Measurements from ENCODE around the gene SIX6. TPM values are rescaled to one million over a fixed set of nuclear protein-coding genes. Genes with fewer than 3 reads are reported as not detected.

SIX6 gene
- total RNA-seq, 1 donor from 2014 or later, result not detected

DNA sequence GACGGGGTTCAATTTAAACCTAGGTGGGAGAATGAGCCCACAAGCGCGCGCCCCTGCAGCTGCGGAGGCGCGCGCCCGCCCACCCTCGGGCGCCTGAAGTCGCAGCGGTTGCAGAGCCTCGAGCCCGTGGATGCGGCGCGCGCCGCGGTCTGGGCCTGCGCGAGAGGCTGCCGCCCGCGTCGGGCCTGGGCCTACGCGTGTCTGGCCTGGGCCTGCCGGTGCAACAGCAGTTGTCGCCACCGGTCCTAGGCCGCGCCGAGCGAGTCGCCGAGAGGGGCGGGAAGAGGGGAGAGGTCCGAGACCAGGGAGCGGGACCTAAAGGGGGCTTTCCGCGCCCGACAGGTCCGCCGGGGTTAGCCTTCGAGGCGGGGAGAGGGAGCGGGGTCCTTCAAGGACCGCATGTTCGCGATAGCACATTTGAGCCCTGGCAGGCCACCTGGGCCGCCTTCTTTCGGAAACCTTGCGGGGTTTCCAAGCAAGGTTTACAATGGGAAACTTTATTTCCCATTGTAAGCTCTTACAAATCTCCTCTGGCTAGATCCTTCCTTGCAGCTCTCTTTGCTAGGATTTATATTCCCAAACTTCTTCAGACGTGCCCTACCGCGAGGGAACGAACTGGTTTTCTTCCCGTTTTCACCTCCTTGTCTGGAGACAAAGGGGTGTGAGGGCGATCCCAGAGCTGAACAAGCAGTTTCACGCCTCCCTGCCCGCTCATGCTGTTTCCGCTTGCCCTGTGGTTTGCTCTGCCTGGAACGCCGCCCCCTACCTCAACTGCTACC is 6.8 kb downstream of the SIX6 start:
- DNase-seq, result no peak
- no peaks in the 10 kb centered on the region for H3K36me3 ChIP-seq
- no peak overlapping the region for H3K27ac ChIP-seq
- peaks cover 16% of the 10 kb centered on the region for H3K4me1 ChIP-seq
- H3K27me3 ChIP-seq (ENCODE audit: low read depth), result peaks cover 70% of the 10 kb centered on the region
- intact Hi-C loops (cut with DNase I), result no loop called here
- peak; percentile 25 to 26 for ATAC-seq
- no peak overlapping the region for H3K4me3 ChIP-seq
- TF ChIP-seq, protein P1, sequence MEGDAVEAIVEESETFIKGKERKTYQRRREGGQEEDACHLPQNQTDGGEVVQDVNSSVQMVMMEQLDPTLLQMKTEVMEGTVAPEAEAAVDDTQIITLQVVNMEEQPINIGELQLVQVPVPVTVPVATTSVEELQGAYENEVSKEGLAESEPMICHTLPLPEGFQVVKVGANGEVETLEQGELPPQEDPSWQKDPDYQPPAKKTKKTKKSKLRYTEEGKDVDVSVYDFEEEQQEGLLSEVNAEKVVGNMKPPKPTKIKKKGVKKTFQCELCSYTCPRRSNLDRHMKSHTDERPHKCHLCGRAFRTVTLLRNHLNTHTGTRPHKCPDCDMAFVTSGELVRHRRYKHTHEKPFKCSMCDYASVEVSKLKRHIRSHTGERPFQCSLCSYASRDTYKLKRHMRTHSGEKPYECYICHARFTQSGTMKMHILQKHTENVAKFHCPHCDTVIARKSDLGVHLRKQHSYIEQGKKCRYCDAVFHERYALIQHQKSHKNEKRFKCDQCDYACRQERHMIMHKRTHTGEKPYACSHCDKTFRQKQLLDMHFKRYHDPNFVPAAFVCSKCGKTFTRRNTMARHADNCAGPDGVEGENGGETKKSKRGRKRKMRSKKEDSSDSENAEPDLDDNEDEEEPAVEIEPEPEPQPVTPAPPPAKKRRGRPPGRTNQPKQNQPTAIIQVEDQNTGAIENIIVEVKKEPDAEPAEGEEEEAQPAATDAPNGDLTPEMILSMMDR (IDR thresholded peaks at IDR 0.05), result no peak
- H3K9me3 ChIP-seq, result no peaks in the 10 kb centered on the region

GRCh38 chr14:60532442-60532841 is 23.5 kb downstream of the SIX6 start:
- no peak overlapping the region for H3K4me3 ChIP-seq
- H3K36me3 ChIP-seq, result no peaks in the 10 kb centered on the region
- ATAC-seq, result no peak
- intact Hi-C loops (cut with DNase I), result no loop called here
- no peak for DNase-seq
- H3K27ac ChIP-seq, result no peak overlapping the region
- peaks cover 7% of the 10 kb centered on the region for H3K27me3 ChIP-seq (ENCODE audit: low read depth)
- H3K4me1 ChIP-seq, result no peaks in the 10 kb centered on the region
- TF ChIP-seq, protein P1 (IDR thresholded peaks at IDR 0.05), result no peak
- no peaks in the 10 kb centered on the region for H3K9me3 ChIP-seq

DNA sequence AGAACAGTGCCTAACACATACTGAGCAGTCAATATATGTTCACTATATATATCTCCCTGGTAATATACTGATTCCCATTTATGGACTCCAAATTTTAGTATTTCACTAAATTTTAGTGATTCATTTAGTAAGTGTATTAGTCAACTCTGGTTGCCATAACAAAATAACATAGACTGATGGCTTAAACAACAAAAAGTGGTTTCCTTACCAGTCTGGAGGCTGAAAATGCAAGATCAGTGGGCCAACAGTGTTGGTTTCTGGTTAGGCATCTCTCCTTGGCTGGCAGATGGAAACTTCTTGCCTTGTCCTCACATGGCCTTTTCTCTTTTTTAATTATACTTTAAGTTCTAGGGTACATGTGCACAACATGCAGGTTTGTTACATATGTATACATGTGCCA is 28.7 kb downstream of the SIX6 start:
- Histone ChIP-seq H3K9me3 (peaks cover 7% of the 10 kb centered on the region), H3K4me1 (no peaks in the 10 kb centered on the region), H3K27ac (no peak overlapping the region), H3K27me3 (ENCODE audit: low read depth) (no peaks in the 10 kb centered on the region), H3K4me3 (no peak overlapping the region), H3K36me3 (no peaks in the 10 kb centered on the region)
- DNase-seq, result no peak
- intact Hi-C loops (cut with DNase I), result no loop called here
- TF ChIP-seq, protein P1 (IDR thresholded peaks at IDR 0.05), result no peak
- no peak for ATAC-seq

DNA sequence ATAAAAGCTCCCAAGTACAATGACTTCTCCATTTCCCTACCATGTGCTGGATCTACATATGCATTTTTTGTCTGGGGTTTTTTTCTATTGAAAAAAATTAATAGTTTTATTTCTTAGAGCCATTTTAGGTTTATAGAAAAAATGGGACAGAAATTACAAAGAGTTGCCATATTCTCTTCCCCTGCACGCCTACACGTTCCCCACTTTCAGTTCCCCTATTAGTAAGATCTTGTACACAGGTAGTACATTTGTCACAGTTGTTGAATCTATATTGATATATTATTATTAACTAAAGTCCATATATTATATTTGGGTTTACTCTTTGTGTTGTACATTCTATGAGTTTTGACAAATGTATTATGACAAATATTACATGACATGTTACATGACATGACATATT is 35.7 kb downstream of the SIX6 start:
- H3K9me3 ChIP-seq, result peaks cover 14% of the 10 kb centered on the region
- H3K4me3 ChIP-seq, result no peak overlapping the region
- no peak overlapping the region for H3K27ac ChIP-seq
- intact Hi-C loops (cut with DNase I), result no loop called here
- DNase-seq (no peak), ATAC-seq (no peak)
- TF ChIP-seq, protein P1 (IDR thresholded peaks at IDR 0.05), result no peak
- no peaks in the 10 kb centered on the region for H3K27me3 ChIP-seq (ENCODE audit: low read depth)
- no peaks in the 10 kb centered on the region for H3K36me3 ChIP-seq
- no peaks in the 10 kb centered on the region for H3K4me1 ChIP-seq

DNA sequence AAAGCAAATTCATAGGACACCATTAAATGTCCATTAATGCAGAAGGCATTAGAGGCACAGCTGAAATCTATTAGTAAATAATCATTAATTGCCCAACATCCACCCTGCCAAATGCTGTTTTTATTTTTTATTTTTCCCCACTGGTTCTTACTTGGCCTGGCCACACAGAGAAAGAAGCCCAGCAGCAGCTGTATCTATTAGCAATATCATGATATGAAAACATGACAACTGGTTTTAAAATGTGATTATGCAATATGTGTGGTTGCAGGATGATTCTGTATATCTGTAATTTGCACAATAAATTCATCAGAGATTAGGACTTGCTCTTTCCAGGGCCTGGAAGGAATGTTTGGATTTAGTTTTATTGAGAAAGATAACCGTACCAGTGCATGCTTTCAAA is 44.9 kb downstream of the SIX6 start:
- ATAC-seq, result no peak
- intact Hi-C loops (cut with DNase I), result no loop called here

More for the DNA sequence above, 44.9 kb downstream of the SIX6 start:
- H3K4me1 ChIP-seq, result no peaks in the 10 kb centered on the region
- H3K4me3 ChIP-seq, result no peak overlapping the region
- TF ChIP-seq, protein P1 (IDR thresholded peaks at IDR 0.05), result no peak
- H3K27ac ChIP-seq, result no peak overlapping the region
- H3K27me3 ChIP-seq (ENCODE audit: low read depth), result no peaks in the 10 kb centered on the region
- no peak for DNase-seq
- H3K9me3 ChIP-seq, result no peaks in the 10 kb centered on the region
- no peaks in the 10 kb centered on the region for H3K36me3 ChIP-seq
